CD8-positive, alpha-beta memory T cell (primary cell): Measurements from ENCODE around the gene TSPOAP1. TPM values are rescaled to one million over a fixed set of nuclear protein-coding genes. Genes with fewer than 3 reads are reported as not detected.

Experiments used
- CTCF ChIA-PET: fragments of 350-600 bp; sonication (Branson Sonifier 250); formaldehyde crosslinking; loops from one replicate; lab custom pipeline; 2021; ENCODE audit warnings: antibody characterized with exemption; lab: Charles Lee
- POLR2A ChIA-PET: fragments of 350-600 bp; sonication (Branson Sonifier 250); formaldehyde crosslinking; loops from one replicate; lab custom pipeline; 2021; ENCODE audit warnings: antibody characterized with exemption; lab: Charles Lee
- DNase-seq, 5 donors: peaks; one replicate each; pipeline versions ENCODE4 v3.0.0 to v3.0.0-alpha.2; 2020 to 2022; ENCODE audit warnings: mixed read lengths in 1 of 5
- H3K27ac ChIP-seq: one replicate; pipeline ENCODE4 v1.7.0; 2013; ENCODE audit warnings: low read depth, mild to moderate bottlenecking, low read length, moderate library complexity
- H3K27me3 ChIP-seq: 2 replicates; pipeline ENCODE4 v1.7.0; 2013; ENCODE audit warnings: low read length, mild to moderate bottlenecking; ENCODE audit not compliant: insufficient read depth, poor library complexity, severe bottlenecking
- H3K36me3 ChIP-seq: 2 replicates; pipeline ENCODE4 v1.7.0; 2013; ENCODE audit warnings: mild to moderate bottlenecking, low read length, moderate library complexity; ENCODE audit not compliant: insufficient read depth
- H3K4me1 ChIP-seq: 2 replicates; pipeline ENCODE4 v1.7.0; 2013; ENCODE audit warnings: mild to moderate bottlenecking, low read length, moderate library complexity; ENCODE audit not compliant: insufficient read depth
- H3K4me3 ChIP-seq: 2 replicates; pipeline ENCODE4 v1.7.0; 2013; ENCODE audit warnings: mild to moderate bottlenecking, low read length
- H3K9me3 ChIP-seq: 2 replicates; pipeline ENCODE4 v1.7.0; 2013; ENCODE audit warnings: mild to moderate bottlenecking, low read length
- H3K27ac Mint-ChIP-seq, 8 donors: one replicate each; pipeline ENCODE4 v1.8.0; 2020 to 2021; ENCODE audit warnings: mixed read lengths in 8 of 8, mild to moderate bottlenecking in 6 of 8, inconsistent platforms in 3 of 8, moderate library complexity in 3 of 8
- H3K27me3 Mint-ChIP-seq, 2 donors: one replicate each; pipeline ENCODE4 v1.8.0; 2020 to 2021; ENCODE audit warnings: mixed read lengths in 2 of 2, mild to moderate bottlenecking in 1 of 2, moderate library complexity in 1 of 2
- H3K36me3 Mint-ChIP-seq, 3 donors: one replicate each; pipeline ENCODE4 v1.8.0; 2020 to 2021; ENCODE audit warnings: mixed read lengths in 3 of 3, inconsistent platforms in 1 of 3, mild to moderate bottlenecking in 1 of 3
- H3K4me1 Mint-ChIP-seq, 3 donors: one replicate each; pipeline ENCODE4 v1.8.0; 2020 to 2021; ENCODE audit warnings: mixed read lengths in 3 of 3, inconsistent platforms in 1 of 3, mild to moderate bottlenecking in 1 of 3
- H3K4me3 Mint-ChIP-seq, 7 donors: one replicate each; pipeline ENCODE4 v1.8.0; 2020 to 2021; ENCODE audit warnings: mixed read lengths in 7 of 7, mild to moderate bottlenecking in 6 of 7, moderate library complexity in 4 of 7, inconsistent platforms in 2 of 7
- H3K9me3 Mint-ChIP-seq, 5 donors: one replicate each; pipeline ENCODE4 v1.8.0; 2020 to 2022; ENCODE audit warnings: mixed read lengths in 5 of 5, mild to moderate bottlenecking in 3 of 5, moderate library complexity in 2 of 5, inconsistent platforms in 1 of 5
- polyA plus RNA-seq: library from polyadenylated mRNA; unstranded; fragments of 300-500 nt; fragmentation: Illumina TruSeq; gene quantifications from one replicate; pipeline ENCODE4 v1.2.3, GENCODE V29; 2021
- total RNA-seq, 2 experiments: library from RNA; stranded (reverse); gene quantifications; one replicate each; pipeline ENCODE4 v1.2.3, GENCODE V29; 2021

The TSPOAP1 gene
- total and polyA plus RNA-seq, 3 experiments from 2014 or later: 4.0 to 15.0 (median 14.4) TPM

GRCh38 chr17:58373003-58373402 lies 44.4 kb upstream of the TSPOAP1 start:
- Mint-ChIP-seq H3K4me3 (no peak overlapping the region), H3K27ac (peak overlapping the region in 3 of 8 donors; percentile 17 to 80 (median 36)), H3K36me3 (peaks cover 0 to 9% (median 2%) of the 10 kb centered on the region in 3 donors), H3K4me1 (peaks cover 23 to 38% (median 37%) of the 10 kb centered on the region in 3 donors), H3K9me3 (no peaks in the 10 kb centered on the region), H3K27me3 (no peaks in the 10 kb centered on the region)
- no peaks in the 10 kb centered on the region for H3K36me3 ChIP-seq
- H3K27me3 ChIP-seq: no peaks in the 10 kb centered on the region
- ChIA-PET CTCF (interaction anchor here (1.0 kb wide), 1 partner anchor 11 kb away, joined by 3 read pairs; no protein-coding TSS in a partner anchor), POLR2A (interaction anchor here (1.4 kb wide), 1 partner anchor 20 kb away, joined by 5 read pairs; the partner anchor contains the start of gene SUPT4H1)
- no peak for DNase-seq
- no peak overlapping the region for H3K4me3 ChIP-seq
- H3K4me1 ChIP-seq: peaks cover 11% of the 10 kb centered on the region
- H3K27ac ChIP-seq: no peak overlapping the region
- no peaks in the 10 kb centered on the region for H3K9me3 ChIP-seq

- Histone ChIP-seq H3K36me3 (no peaks in the 10 kb centered on the region), H3K4me1 (peaks cover 8% of the 10 kb centered on the region), H3K9me3 (no peaks in the 10 kb centered on the region), H3K4me3 (no peak overlapping the region), H3K27ac (no peak overlapping the region), H3K27me3 (no peaks in the 10 kb centered on the region)
- no peaks in the 10 kb centered on the region for H3K9me3 Mint-ChIP-seq
- DNase-seq: no peak
- H3K36me3 Mint-ChIP-seq: peaks cover 0 to 9% (median 2%) of the 10 kb centered on the region in 3 donors
- H3K4me3 Mint-ChIP-seq: peak overlapping the region in 1 of 7 donors; percentile 41
- H3K4me1 Mint-ChIP-seq: peaks cover 23 to 41% (median 38%) of the 10 kb centered on the region in 3 donors
- no peaks in the 10 kb centered on the region for H3K27me3 Mint-ChIP-seq
- H3K27ac Mint-ChIP-seq: peak overlapping the region in 5 of 8 donors; percentile 31 to 80 (median 55)
- ChIA-PET CTCF (no interaction called here), POLR2A (interaction anchor here (1.4 kb wide), 1 partner anchor 19 kb away, joined by 5 read pairs; the partner anchor contains the start of gene SUPT4H1)
Measured at GRCh38 chr17:58371300-58371950, 42.8 kb upstream of the TSPOAP1 start.

- ChIA-PET CTCF (interaction anchor here (1.8 to 1.9 kb wide), 2 partner anchors 19 to 53 kb away, joined by 6 to 11 read pairs; partner anchors contain the start of gene SUPT4H1), POLR2A (no interaction called here)
- H3K9me3 Mint-ChIP-seq: no peaks in the 10 kb centered on the region
- DNase-seq: no peak
- Histone ChIP-seq H3K36me3 (no peaks in the 10 kb centered on the region), H3K4me1 (peaks cover 13% of the 10 kb centered on the region), H3K4me3 (no peak overlapping the region), H3K9me3 (no peaks in the 10 kb centered on the region), H3K27ac (no peak overlapping the region), H3K27me3 (no peaks in the 10 kb centered on the region)
- H3K27me3 Mint-ChIP-seq: no peaks in the 10 kb centered on the region
- H3K36me3 Mint-ChIP-seq: peaks cover 0 to 9% (median 2%) of the 10 kb centered on the region in 3 donors
- H3K27ac Mint-ChIP-seq: peak overlapping the region in 7 of 8 donors; percentile 23 to 94 (median 57)
- peaks cover 23 to 45% (median 38%) of the 10 kb centered on the region in 3 donors for H3K4me1 Mint-ChIP-seq
- peak overlapping the region in 6 of 7 donors; percentile 65 to 76 (median 69) for H3K4me3 Mint-ChIP-seq
Measured at GRCh38 chr17:58370716-58371115, 42.1 kb upstream of the TSPOAP1 start.

- H3K27ac ChIP-seq: no peak overlapping the region
- H3K9me3 Mint-ChIP-seq: no peaks in the 10 kb centered on the region
- H3K36me3 ChIP-seq: no peaks in the 10 kb centered on the region
- H3K4me1 ChIP-seq: peaks cover 13% of the 10 kb centered on the region
- H3K4me3 ChIP-seq: no peak overlapping the region
- H3K36me3 Mint-ChIP-seq: peaks cover 0 to 9% (median 2%) of the 10 kb centered on the region in 3 donors
- no peaks in the 10 kb centered on the region for H3K9me3 ChIP-seq
- H3K27me3 Mint-ChIP-seq: no peaks in the 10 kb centered on the region
- ChIA-PET POLR2A (no interaction called here), CTCF (interaction anchor here (1.2 to 1.9 kb wide), 4 partner anchors 18 to 66 kb away, joined by 3 to 11 read pairs (median 6); partner anchors contain the start of gene SUPT4H1)
- H3K4me1 Mint-ChIP-seq: peaks cover 23 to 45% (median 38%) of the 10 kb centered on the region in 3 donors
- H3K27ac Mint-ChIP-seq: peak overlapping the region in 7 of 8 donors; percentile 23 to 94 (median 57)
- H3K4me3 Mint-ChIP-seq: peak overlapping the region in 6 of 7 donors; percentile 65 to 76 (median 69)
- no peaks in the 10 kb centered on the region for H3K27me3 ChIP-seq
- DNase-seq: no peak
Measured at GRCh38 chr17:58370309-58370708, 41.7 kb upstream of the TSPOAP1 start.

- Histone ChIP-seq H3K36me3 (no peaks in the 10 kb centered on the region), H3K4me3 (no peak overlapping the region), H3K4me1 (peaks cover 13% of the 10 kb centered on the region), H3K9me3 (no peaks in the 10 kb centered on the region), H3K27me3 (no peaks in the 10 kb centered on the region), H3K27ac (no peak overlapping the region)
- no peak for DNase-seq
- peak overlapping the region in 4 of 7 donors; percentile 27 to 88 (median 55) for H3K4me3 Mint-ChIP-seq
- peaks cover 23 to 45% (median 38%) of the 10 kb centered on the region in 3 donors for H3K4me1 Mint-ChIP-seq
- H3K9me3 Mint-ChIP-seq: no peaks in the 10 kb centered on the region
- ChIA-PET CTCF (interaction anchor here (1.2 to 1.9 kb wide), 4 partner anchors 17 to 65 kb away, joined by 3 to 11 read pairs (median 6); partner anchors contain the start of gene SUPT4H1), POLR2A (no interaction called here)
- H3K27me3 Mint-ChIP-seq: no peaks in the 10 kb centered on the region
- peaks cover 0 to 9% (median 2%) of the 10 kb centered on the region in 3 donors for H3K36me3 Mint-ChIP-seq
- peak overlapping the region in 7 of 8 donors; percentile 13 to 83 (median 70) for H3K27ac Mint-ChIP-seq
Measured at GRCh38 chr17:58369214-58370031, 40.8 kb upstream of the TSPOAP1 start.

GRCh38 chr17:58368860-58369213 lies 40.2 kb upstream of the TSPOAP1 start:
- ChIA-PET POLR2A (no interaction called here), CTCF (interaction anchor here (1.3 to 1.9 kb wide), 3 partner anchors 17 to 51 kb away, joined by 3 to 11 read pairs (median 6); partner anchors contain the start of gene SUPT4H1)
- Mint-ChIP-seq H3K27me3 (no peaks in the 10 kb centered on the region), H3K4me3 (peak overlapping the region in 2 of 7 donors; percentile 27 to 53), H3K9me3 (no peaks in the 10 kb centered on the region), H3K4me1 (peaks cover 25 to 45% (median 38%) of the 10 kb centered on the region in 3 donors), H3K36me3 (peaks cover 0 to 8% (median 2%) of the 10 kb centered on the region in 3 donors), H3K27ac (peak overlapping the region in 4 of 8 donors; percentile 38 to 83 (median 76))
- H3K4me3 ChIP-seq: no peak overlapping the region
- peaks cover 13% of the 10 kb centered on the region for H3K4me1 ChIP-seq
- no peaks in the 10 kb centered on the region for H3K9me3 ChIP-seq
- no peaks in the 10 kb centered on the region for H3K36me3 ChIP-seq
- no peak overlapping the region for H3K27ac ChIP-seq
- H3K27me3 ChIP-seq: no peaks in the 10 kb centered on the region
- no peak for DNase-seq

- POLR2A ChIA-PET: no interaction called here
- peaks cover 0 to 12% (median 2%) of the 10 kb centered on the region in 3 donors for H3K36me3 Mint-ChIP-seq
- H3K4me3 ChIP-seq: no peak overlapping the region
Measured at GRCh38 chr17:58367461-58367860, 38.9 kb upstream of the TSPOAP1 start.

More at GRCh38 chr17:58367461-58367860, 38.9 kb upstream of the TSPOAP1 start:
- H3K27me3 ChIP-seq: no peaks in the 10 kb centered on the region
- Mint-ChIP-seq H3K27ac (peak overlapping the region in 1 of 8 donors; percentile 47), H3K27me3 (peaks cover 0 to 1% of the 10 kb centered on the region in 2 donors), H3K9me3 (no peaks in the 10 kb centered on the region), H3K4me3 (no peak overlapping the region), H3K4me1 (peaks cover 24 to 42% (median 35%) of the 10 kb centered on the region in 3 donors)
- no peak for DNase-seq
- H3K27ac ChIP-seq: no peak overlapping the region
- H3K36me3 ChIP-seq: no peaks in the 10 kb centered on the region
- CTCF ChIA-PET: no interaction called here
- H3K4me1 ChIP-seq: peaks cover 13% of the 10 kb centered on the region
- no peaks in the 10 kb centered on the region for H3K9me3 ChIP-seq
